Common myeloid progenitor, CD34-positive (primary cell): ENCODE results near the gene VPS13D.
"Not testable (repeated sequence)": the region's sequence is repeated elsewhere in the genome, so short reads cannot be mapped to it uniquely, and the experiment has no call there.

Source experiments
- CTCF ChIA-PET: fragments of 350-600 bp; sonication (Branson Sonifier 250); formaldehyde crosslinking; loops from one replicate; lab custom pipeline; 2021; ENCODE audit warnings: antibody characterized with exemption; lab: Charles Lee
- POLR2A ChIA-PET: fragments of 350-600 bp; sonication (Branson Sonifier 250); formaldehyde crosslinking; loops from one replicate; lab custom pipeline; 2021; ENCODE audit warnings: antibody characterized with exemption; lab: Charles Lee
- DNase-seq, 3 donors: peaks; one replicate each; pipeline versions ENCODE4 v3.0.0 to v3.0.0-alpha.2; 2013
- H3K27ac ChIP-seq, 2 experiments: 1 replicate in 1 of 2; 2 replicates in 1 of 2; pipeline ENCODE4 v1.7.0; 2013; ENCODE audit warnings: inconsistent platforms in 2 of 2, low read length in 2 of 2, mild to moderate bottlenecking in 2 of 2, low read depth in 1 of 2, moderate library complexity in 1 of 2; ENCODE audit not compliant: severe bottlenecking in 2 of 2, insufficient read depth in 1 of 2, poor library complexity in 1 of 2
- H3K27me3 ChIP-seq, 5 experiments: replicated peaks in 2 of 5; 1 replicate in 3 of 5; 2 replicates in 2 of 5; pipeline versions ENCODE4 v1.6.1 to v1.7.0; 2013; ENCODE audit warnings: low read length in 4 of 5, mild to moderate bottlenecking in 2 of 5, moderate library complexity in 2 of 5, inconsistent platforms in 1 of 5; ENCODE audit not compliant: insufficient read depth in 5 of 5, control insufficient read depth in 4 of 5
- H3K36me3 ChIP-seq, 4 experiments: 1 replicate in 2 of 4; 2 replicates in 2 of 4; pipeline versions ENCODE4 v1.6.1 to v1.7.0; 2013; ENCODE audit warnings: low read length in 3 of 4, control low read depth in 1 of 4, mild to moderate bottlenecking in 1 of 4; ENCODE audit not compliant: control insufficient read depth in 4 of 4, insufficient read depth in 4 of 4
- H3K4me1 ChIP-seq, 4 experiments: 1 replicate in 3 of 4; 2 replicates in 1 of 4; pipeline versions ENCODE4 v1.6.1 to v1.7.1; 2013; ENCODE audit warnings: low read length in 3 of 4, mild to moderate bottlenecking in 3 of 4, control low read depth in 1 of 4, inconsistent platforms in 1 of 4, moderate library complexity in 1 of 4; ENCODE audit not compliant: control insufficient read depth in 4 of 4, insufficient read depth in 4 of 4; ENCODE audit errors: control extremely low read depth in 1 of 4
- H3K4me3 ChIP-seq, 7 experiments: 1 replicate in 4 of 7; 2 replicates in 3 of 7; pipeline versions ENCODE4 v1.5.1 to v1.7.0; 2013; ENCODE audit warnings: mild to moderate bottlenecking in 7 of 7, low read length in 6 of 7, moderate library complexity in 6 of 7, inconsistent platforms in 2 of 7, low read depth in 2 of 7, control low read depth in 1 of 7; ENCODE audit not compliant: insufficient read depth in 4 of 7, control insufficient read depth in 1 of 7; ENCODE audit errors: extremely low read depth in 1 of 7
- H3K9me3 ChIP-seq, 5 experiments: 1 replicate in 4 of 5; 2 replicates in 1 of 5; pipeline versions ENCODE4 v1.6.1 to v1.7.1; 2013; ENCODE audit warnings: low read length in 4 of 5, mild to moderate bottlenecking in 2 of 5, inconsistent platforms in 1 of 5, low read depth in 1 of 5, moderate library complexity in 1 of 5; ENCODE audit not compliant: control insufficient read depth in 4 of 5, insufficient read depth in 2 of 5; ENCODE audit errors: control extremely low read depth in 1 of 5
- WGBS: methylation state at CpG from one replicate; pipeline ENCODE4 v1.1.5; 2013; ENCODE audit not compliant: insufficient coverage; 5-methylcytosine and 5-hydroxymethylcytosine counted together

The VPS13D gene

GRCh38 chr1:12390296-12390695 lies 160.5 kb downstream of the VPS13D start:
- H3K4me1 ChIP-seq, H3K4me3 ChIP-seq, H3K27me3 ChIP-seq, H3K27ac ChIP-seq, DNase-seq, CTCF ChIA-PET, POLR2A ChIA-PET: not testable (repeated sequence)
- Histone ChIP-seq H3K36me3 (peaks cover 25 to 54% (median 36%) of the 10 kb centered on the region in 4 experiments), H3K9me3 (peaks cover 6 to 28% (median 14%) of the 10 kb centered on the region in 5 experiments)
- WGBS = 100% methylated on average over 4 of the region's 4 CpGs

DNA sequence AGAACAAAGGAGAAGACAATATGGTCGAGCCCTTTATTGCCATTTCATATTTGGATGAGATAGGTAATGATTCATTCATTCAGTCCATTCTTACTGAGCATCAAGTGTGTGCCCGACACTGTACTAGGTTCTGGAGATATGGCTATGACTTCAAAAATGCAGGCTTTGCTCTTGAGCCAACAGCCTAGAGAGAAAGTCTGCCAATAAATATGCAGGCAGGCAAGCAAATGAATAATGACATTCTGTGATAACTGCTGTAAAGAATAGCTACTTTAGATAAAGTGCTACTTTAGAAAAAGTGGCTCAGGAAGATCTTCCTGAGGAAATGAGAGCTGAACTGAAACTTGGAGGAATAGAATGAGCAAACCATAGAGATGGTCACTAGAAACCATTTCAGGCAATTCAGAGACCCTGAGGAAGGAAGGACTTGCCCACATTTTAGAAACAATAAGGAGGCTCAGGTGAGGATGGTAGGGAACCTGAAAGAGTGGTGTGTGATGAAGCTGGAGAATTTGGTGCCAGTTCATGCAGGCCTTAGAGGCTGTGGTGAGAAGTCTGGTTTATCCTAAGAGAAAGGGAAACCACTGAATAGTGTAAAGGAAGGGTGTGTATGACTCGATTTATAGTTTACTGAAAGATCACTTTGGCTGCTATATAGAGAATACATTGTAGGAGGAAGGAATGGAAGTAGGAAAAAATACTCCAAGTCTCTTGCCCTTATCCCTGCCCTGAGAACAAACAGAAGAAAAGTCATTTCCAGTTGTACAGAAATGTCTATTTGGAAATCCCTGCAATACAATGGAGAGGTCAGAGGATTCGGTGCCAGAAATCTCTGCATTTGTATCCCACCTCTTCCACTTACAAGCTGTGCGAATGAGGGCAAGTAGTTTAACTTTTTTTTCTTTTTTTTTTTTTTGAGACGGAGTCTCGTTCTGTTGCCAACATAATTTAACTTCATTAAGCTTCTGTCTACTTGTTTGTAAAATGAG lies 167.9 kb downstream of the VPS13D start:
- H3K4me1 ChIP-seq = peaks cover 0 to 15% (median 5%) of the 10 kb centered on the region in 4 experiments
- DNase-seq = peak in 1 of 3 donors; percentile 17
- CTCF ChIA-PET = interaction anchor here (1.1 to 1.6 kb wide), 3 partner anchors 13 to 84 kb away, joined by 3 to 4 read pairs (median 4); no protein-coding TSS in a partner anchor
- 67% methylated on average over 3 of the region's 7 CpGs for WGBS
- H3K9me3 ChIP-seq = peaks cover 0 to 2% (median 0%) of the 10 kb centered on the region in 5 experiments
- peaks cover 2 to 21% (median 15%) of the 10 kb centered on the region in 4 experiments for H3K36me3 ChIP-seq
- no peak overlapping the region for H3K4me3 ChIP-seq
- POLR2A ChIA-PET = no interaction called here
- H3K27ac ChIP-seq = no peak overlapping the region
- no peaks in the 10 kb centered on the region for H3K27me3 ChIP-seq

DNA sequence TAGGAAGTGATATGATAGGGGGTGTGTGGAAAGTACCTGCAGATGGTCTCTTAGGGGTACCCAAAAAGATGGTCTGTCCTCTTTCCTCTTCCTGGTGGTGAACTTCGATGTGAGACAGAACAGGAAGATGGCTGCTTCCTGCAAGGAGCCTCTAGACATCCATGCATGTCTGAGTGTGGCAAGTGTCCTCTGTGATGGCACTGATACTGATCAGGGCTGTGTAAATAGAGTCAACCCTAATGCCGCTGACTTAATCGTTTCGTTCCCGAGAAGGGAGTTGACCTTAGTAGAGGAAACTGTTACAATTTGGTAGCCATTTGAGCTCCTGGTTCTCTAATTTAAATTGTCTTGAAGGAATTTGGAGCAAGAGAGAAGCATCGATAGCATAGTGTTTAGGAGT lies 168.6 kb downstream of the VPS13D start:
- no peak overlapping the region for H3K4me3 ChIP-seq
- WGBS = 100% methylated on average over 1 of the region's 6 CpGs
- H3K27me3 ChIP-seq = no peaks in the 10 kb centered on the region
- ChIA-PET CTCF (interaction anchor here (0.9 to 1.4 kb wide), 3 partner anchors 17 to 221 kb away, joined by 3 to 4 read pairs (median 3); no protein-coding TSS in a partner anchor), POLR2A (no interaction called here)
- peaks cover 0 to 15% (median 5%) of the 10 kb centered on the region in 4 experiments for H3K4me1 ChIP-seq
- peaks cover 0 to 1% (median 0%) of the 10 kb centered on the region in 5 experiments for H3K9me3 ChIP-seq
- peaks cover 9 to 29% (median 19%) of the 10 kb centered on the region in 4 experiments for H3K36me3 ChIP-seq
- H3K27ac ChIP-seq = no peak overlapping the region
- DNase-seq = no peak

DNA sequence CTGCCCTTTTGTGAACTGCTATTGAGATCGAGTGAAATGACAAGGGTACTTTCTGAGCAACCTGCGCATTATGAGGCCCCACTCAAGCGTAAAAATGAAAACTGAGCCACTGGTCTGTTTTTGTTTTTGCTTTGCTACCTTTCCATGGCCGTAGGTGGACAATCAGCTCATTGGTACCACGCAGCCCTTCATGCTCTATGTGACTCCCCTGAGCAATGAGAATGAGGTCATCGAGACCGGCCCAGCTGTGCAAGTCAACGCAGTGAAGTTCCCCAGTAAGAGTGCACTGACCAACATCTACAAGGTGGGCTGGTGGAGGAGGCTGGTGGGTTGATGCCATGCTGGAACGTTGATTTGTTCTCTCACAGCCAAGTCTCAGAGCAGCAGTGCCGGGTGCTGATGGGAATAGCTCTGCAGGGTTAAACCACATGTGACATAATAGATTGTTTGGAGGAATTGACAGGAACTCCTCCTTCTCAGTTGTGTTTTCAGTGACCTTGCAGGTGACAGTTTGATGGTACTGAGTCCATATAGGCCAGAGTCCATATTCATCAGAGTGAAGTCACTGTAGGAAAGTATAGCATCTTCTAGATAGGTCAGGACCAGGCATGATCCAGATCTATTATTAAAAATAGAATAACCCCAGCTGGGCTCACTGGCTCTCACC lies 170.3 kb downstream of the VPS13D start:
- H3K27me3 ChIP-seq = no peaks in the 10 kb centered on the region
- ChIA-PET POLR2A (interaction anchor here (0.7 kb wide), 1 partner anchor 59 kb away, joined by 3 read pairs; no protein-coding TSS in a partner anchor), CTCF (no interaction called here)
- H3K9me3 ChIP-seq = no peaks in the 10 kb centered on the region
- DNase-seq = no peak
- H3K4me3 ChIP-seq = no peak overlapping the region
- H3K4me1 ChIP-seq = peaks cover 0 to 15% (median 5%) of the 10 kb centered on the region in 4 experiments
- peaks cover 13 to 42% (median 28%) of the 10 kb centered on the region in 4 experiments for H3K36me3 ChIP-seq
- WGBS = 98% methylated on average over 10 of the region's 10 CpGs
- no peak overlapping the region for H3K27ac ChIP-seq

DNA sequence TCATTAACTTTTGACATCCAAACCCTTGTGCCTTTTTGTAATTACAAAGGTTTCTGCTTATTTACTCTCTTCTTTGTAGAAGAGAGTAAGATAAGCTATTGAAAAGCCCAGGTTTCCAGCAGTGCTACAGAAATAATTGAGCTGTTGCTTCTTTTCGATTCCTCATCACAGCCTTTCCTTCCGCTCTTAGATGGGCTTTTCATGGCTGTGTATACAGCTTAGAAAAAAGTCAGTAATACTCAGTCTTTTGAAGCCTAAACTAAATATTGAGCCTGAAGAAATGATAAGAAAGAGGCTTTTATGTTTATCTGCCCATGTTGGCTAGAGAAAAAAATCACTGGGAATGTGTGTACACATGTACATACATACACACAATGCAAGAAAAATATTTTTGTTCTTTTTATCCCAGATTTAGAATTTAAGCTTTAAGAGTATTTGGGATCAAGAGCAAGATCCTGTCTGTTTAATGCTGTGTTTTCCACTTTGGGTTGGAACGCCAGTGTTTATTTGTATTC lies 172.4 kb downstream of the VPS13D start:
- Histone ChIP-seq H3K27ac (no peak overlapping the region), H3K4me3 (no peak overlapping the region), H3K9me3 (no peaks in the 10 kb centered on the region), H3K36me3 (peaks cover 13 to 44% (median 28%) of the 10 kb centered on the region in 4 experiments), H3K4me1 (peaks cover 0 to 19% (median 9%) of the 10 kb centered on the region in 4 experiments), H3K27me3 (no peaks in the 10 kb centered on the region)
- ChIA-PET CTCF (interaction anchor here (3.2 kb wide), 1 partner anchor 13 kb away, joined by 14 read pairs; no protein-coding TSS in a partner anchor), POLR2A (no interaction called here)
- no peak for DNase-seq
- 100% methylated on average over 2 of the region's 3 CpGs for WGBS

GRCh38 chr1:12402842-12403241 lies 173.0 kb downstream of the VPS13D start:
- 100% methylated on average over 1 of the region's 1 CpG for WGBS
- Histone ChIP-seq H3K4me1 (peaks cover 0 to 13% (median 7%) of the 10 kb centered on the region in 4 experiments), H3K27ac (no peak overlapping the region), H3K4me3 (no peak overlapping the region), H3K27me3 (no peaks in the 10 kb centered on the region), H3K36me3 (peaks cover 13 to 44% (median 29%) of the 10 kb centered on the region in 4 experiments), H3K9me3 (no peaks in the 10 kb centered on the region)
- DNase-seq = no peak
- CTCF ChIA-PET = interaction anchor here (3.2 kb wide), 1 partner anchor 12 kb away, joined by 14 read pairs; no protein-coding TSS in a partner anchor
- POLR2A ChIA-PET = no interaction called here
